ENCODE measurements around the gene LAMC2.

Gene LAMC2

DNA sequence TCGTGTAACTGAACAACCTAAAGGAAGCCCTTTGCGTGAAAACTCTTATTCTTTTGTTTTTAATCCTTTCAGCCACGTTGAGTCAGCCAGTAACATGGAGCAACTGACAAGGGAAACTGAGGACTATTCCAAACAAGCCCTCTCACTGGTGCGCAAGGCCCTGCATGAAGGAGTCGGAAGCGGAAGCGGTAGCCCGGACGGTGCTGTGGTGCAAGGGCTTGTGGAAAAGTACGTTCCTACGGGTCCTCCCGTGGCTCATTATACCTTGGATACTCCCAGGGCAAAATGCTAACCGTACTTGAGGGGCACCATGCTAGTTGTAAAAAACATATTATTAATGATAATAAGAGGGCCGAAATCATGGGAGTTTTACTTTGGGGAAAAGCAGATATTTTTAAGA, 49.4 kb downstream of the LAMC2 start:
- TF ChIP-seq RAD21 (IDR thresholded peaks at IDR 0.05; ENCODE audit: low read depth) (no peak), ZBTB7A (IDR thresholded peaks at IDR 0.05; ENCODE audit: low read depth) (no peak), YY1 (IDR thresholded peaks at IDR 0.05; ENCODE audit: low read depth) (no peak), CREB1 (IDR thresholded peaks at IDR 0.05; ENCODE audit: low read depth) (no peak), CEBPB (IDR thresholded peaks at IDR 0.05) (no peak), TEAD4 (IDR thresholded peaks at IDR 0.05) (no peak), MAX (IDR thresholded peaks at IDR 0.05) (no peak), NFIC (IDR thresholded peaks at IDR 0.05) (no peak), FOXM1 (IDR thresholded peaks at IDR 0.05; ENCODE audit: borderline replicate concordance, low read depth) (no peak), EP300 (IDR thresholded peaks at IDR 0.05; ENCODE audit: borderline replicate concordance) (no peak), TAF1 (IDR thresholded peaks at IDR 0.05; ENCODE audit: low read depth) (no peak)
- TF ChIP-seq, protein P1, sequence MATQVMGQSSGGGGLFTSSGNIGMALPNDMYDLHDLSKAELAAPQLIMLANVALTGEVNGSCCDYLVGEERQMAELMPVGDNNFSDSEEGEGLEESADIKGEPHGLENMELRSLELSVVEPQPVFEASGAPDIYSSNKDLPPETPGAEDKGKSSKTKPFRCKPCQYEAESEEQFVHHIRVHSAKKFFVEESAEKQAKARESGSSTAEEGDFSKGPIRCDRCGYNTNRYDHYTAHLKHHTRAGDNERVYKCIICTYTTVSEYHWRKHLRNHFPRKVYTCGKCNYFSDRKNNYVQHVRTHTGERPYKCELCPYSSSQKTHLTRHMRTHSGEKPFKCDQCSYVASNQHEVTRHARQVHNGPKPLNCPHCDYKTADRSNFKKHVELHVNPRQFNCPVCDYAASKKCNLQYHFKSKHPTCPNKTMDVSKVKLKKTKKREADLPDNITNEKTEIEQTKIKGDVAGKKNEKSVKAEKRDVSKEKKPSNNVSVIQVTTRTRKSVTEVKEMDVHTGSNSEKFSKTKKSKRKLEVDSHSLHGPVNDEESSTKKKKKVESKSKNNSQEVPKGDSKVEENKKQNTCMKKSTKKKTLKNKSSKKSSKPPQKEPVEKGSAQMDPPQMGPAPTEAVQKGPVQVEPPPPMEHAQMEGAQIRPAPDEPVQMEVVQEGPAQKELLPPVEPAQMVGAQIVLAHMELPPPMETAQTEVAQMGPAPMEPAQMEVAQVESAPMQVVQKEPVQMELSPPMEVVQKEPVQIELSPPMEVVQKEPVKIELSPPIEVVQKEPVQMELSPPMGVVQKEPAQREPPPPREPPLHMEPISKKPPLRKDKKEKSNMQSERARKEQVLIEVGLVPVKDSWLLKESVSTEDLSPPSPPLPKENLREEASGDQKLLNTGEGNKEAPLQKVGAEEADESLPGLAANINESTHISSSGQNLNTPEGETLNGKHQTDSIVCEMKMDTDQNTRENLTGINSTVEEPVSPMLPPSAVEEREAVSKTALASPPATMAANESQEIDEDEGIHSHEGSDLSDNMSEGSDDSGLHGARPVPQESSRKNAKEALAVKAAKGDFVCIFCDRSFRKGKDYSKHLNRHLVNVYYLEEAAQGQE (IDR thresholded peaks at IDR 0.05; ENCODE audit: low read depth), result no peak

GRCh38 chr1:183236158-183236725, 50.2 kb downstream of the LAMC2 start:
- TF ChIP-seq CEBPB (IDR thresholded peaks at IDR 0.05), result no peak
- no peak for TF ChIP-seq TCF12 (IDR thresholded peaks at IDR 0.05; ENCODE audit: low read depth)
- no peak for TF ChIP-seq YY1 (IDR thresholded peaks at IDR 0.05; ENCODE audit: low read depth)
- TF ChIP-seq MAX (IDR thresholded peaks at IDR 0.05), result no peak
- TF ChIP-seq EGR1 (IDR thresholded peaks at IDR 0.05), result no peak
- TF ChIP-seq, protein P1 (IDR thresholded peaks at IDR 0.05; ENCODE audit: low read depth), result no peak
- no peak for TF ChIP-seq CREB1 (IDR thresholded peaks at IDR 0.05; ENCODE audit: low read depth)
- no peak for TF ChIP-seq ZBTB7A (IDR thresholded peaks at IDR 0.05; ENCODE audit: low read depth)
- no peak for TF ChIP-seq EP300 (IDR thresholded peaks at IDR 0.05; ENCODE audit: borderline replicate concordance)
- no peak for TF ChIP-seq USF1 (IDR thresholded peaks at IDR 0.05)
- TF ChIP-seq FOXM1 (IDR thresholded peaks at IDR 0.05; ENCODE audit: borderline replicate concordance, low read depth), result no peak
- no peak for TF ChIP-seq NFIC (IDR thresholded peaks at IDR 0.05)

- TF ChIP-seq CEBPB (IDR thresholded peaks at IDR 0.05) (no peak), USF1 (IDR thresholded peaks at IDR 0.05) (no peak), TAF1 (IDR thresholded peaks at IDR 0.05; ENCODE audit: low read depth) (no peak), FOXM1 (IDR thresholded peaks at IDR 0.05; ENCODE audit: borderline replicate concordance, low read depth) (no peak), TCF12 (IDR thresholded peaks at IDR 0.05; ENCODE audit: low read depth) (no peak), EP300 (IDR thresholded peaks at IDR 0.05; ENCODE audit: borderline replicate concordance) (no peak), CREB1 (IDR thresholded peaks at IDR 0.05; ENCODE audit: low read depth) (no peak), ZBTB7A (IDR thresholded peaks at IDR 0.05; ENCODE audit: low read depth) (no peak), EGR1 (IDR thresholded peaks at IDR 0.05) (no peak), NFIC (IDR thresholded peaks at IDR 0.05) (no peak), RAD21 (IDR thresholded peaks at IDR 0.05; ENCODE audit: low read depth) (no peak), YY1 (IDR thresholded peaks at IDR 0.05; ENCODE audit: low read depth) (no peak), TEAD4 (IDR thresholded peaks at IDR 0.05) (no peak), MAX (IDR thresholded peaks at IDR 0.05) (no peak)
- TF ChIP-seq, protein P1 (IDR thresholded peaks at IDR 0.05; ENCODE audit: low read depth), result no peak
Observed at GRCh38 chr1:183237046-183237445, 51.0 kb downstream of the LAMC2 start.

- TF ChIP-seq TCF12 (IDR thresholded peaks at IDR 0.05; ENCODE audit: low read depth), result no peak
- no peak for TF ChIP-seq MAX (IDR thresholded peaks at IDR 0.05)
- no peak for TF ChIP-seq CEBPB (IDR thresholded peaks at IDR 0.05)
- no peak for TF ChIP-seq CREB1 (IDR thresholded peaks at IDR 0.05; ENCODE audit: low read depth)
- no peak for TF ChIP-seq EP300 (IDR thresholded peaks at IDR 0.05; ENCODE audit: borderline replicate concordance)
- TF ChIP-seq RAD21 (IDR thresholded peaks at IDR 0.05; ENCODE audit: low read depth), result no peak
- TF ChIP-seq TAF1 (IDR thresholded peaks at IDR 0.05; ENCODE audit: low read depth), result no peak
- TF ChIP-seq FOXM1 (IDR thresholded peaks at IDR 0.05; ENCODE audit: borderline replicate concordance, low read depth), result no peak
- no peak for TF ChIP-seq EGR1 (IDR thresholded peaks at IDR 0.05)
- TF ChIP-seq TEAD4 (IDR thresholded peaks at IDR 0.05), result no peak
- no peak for TF ChIP-seq NFIC (IDR thresholded peaks at IDR 0.05)
- no peak for TF ChIP-seq YY1 (IDR thresholded peaks at IDR 0.05; ENCODE audit: low read depth)
- TF ChIP-seq, protein P1 (IDR thresholded peaks at IDR 0.05; ENCODE audit: low read depth), result no peak
- no peak for TF ChIP-seq USF1 (IDR thresholded peaks at IDR 0.05)
- no peak for TF ChIP-seq ZBTB7A (IDR thresholded peaks at IDR 0.05; ENCODE audit: low read depth)
Observed at GRCh38 chr1:183238071-183238470, 52.0 kb downstream of the LAMC2 start.
